KMS-11 (cell line): ENCODE results near the gene B3GAT1.

Experiments used
- H2AFZ ChIP-seq: fragments of 200-600 bp; sonication (generic); 2 replicates; pipeline ENCODE4 v1.6.1; 2016; ENCODE audit warnings: antibody characterized with exemption, mixed run types, low read depth
- H3K27ac ChIP-seq: fragments of 200-600 bp; sonication (generic); 2 replicates; pipeline ENCODE4 v1.6.1; 2016; ENCODE audit warnings: mild to moderate bottlenecking, mixed run types
- H3K27me3 ChIP-seq: fragments of 200-600 bp; sonication (generic); 2 replicates; pipeline ENCODE4 v1.6.1; 2017; ENCODE audit warnings: mild to moderate bottlenecking, low read depth, mixed run types, moderate library complexity; ENCODE audit not compliant: insufficient read depth
- H3K36me3 ChIP-seq: fragments of 200-600 bp; sonication (generic); 2 replicates; pipeline ENCODE4 v1.6.1; 2017; ENCODE audit warnings: mild to moderate bottlenecking, mixed run types; ENCODE audit not compliant: insufficient read depth
- H3K4me1 ChIP-seq: fragments of 200-600 bp; sonication (generic); 2 replicates; pipeline ENCODE4 v1.6.1; 2016; ENCODE audit warnings: mild to moderate bottlenecking, low read depth, mixed run types; ENCODE audit not compliant: poor library complexity, severe bottlenecking
- H3K4me2 ChIP-seq: fragments of 200-600 bp; sonication (generic); 2 replicates; pipeline ENCODE4 v1.7.0; 2016; ENCODE audit warnings: mild to moderate bottlenecking, mixed run types
- H3K4me3 ChIP-seq: fragments of 200-600 bp; sonication (generic); IDR thresholded peaks from 2 replicates; pipeline ENCODE4 v1.6.1; 2017; ENCODE audit warnings: low read depth, low read length, mixed read lengths; ENCODE audit not compliant: insufficient read depth
- H3K79me2 ChIP-seq: fragments of 200-600 bp; sonication (generic); 2 replicates; pipeline ENCODE4 v1.6.1; 2016; ENCODE audit warnings: low read depth, mixed run types; ENCODE audit not compliant: insufficient read depth
- H3K9ac ChIP-seq: fragments of 200-600 bp; sonication (generic); 2 replicates; pipeline ENCODE4 v1.6.1; 2016; ENCODE audit warnings: mild to moderate bottlenecking, mixed run types
- H4K20me1 ChIP-seq: fragments of 200-600 bp; sonication (generic); 2 replicates; pipeline ENCODE4 v1.6.1; 2016; ENCODE audit warnings: mild to moderate bottlenecking, mixed run types; ENCODE audit not compliant: insufficient read depth
- CTCF ChIP-seq: fragments of 200-600 bp; sonication (generic); conservative IDR thresholded peaks from 2 replicates; pipeline ENCODE4 v1.6.1; 2017; ENCODE audit warnings: low read depth, mild to moderate bottlenecking, antibody characterized with exemption, low read length, moderate library complexity, mixed read lengths

B3GAT1 gene

GRCh38 chr11:134409552-134410429 is 2.3 kb downstream of the B3GAT1 start:
- Histone ChIP-seq H3K27ac (no peak overlapping the region), H2AFZ (no peak overlapping the region), H3K4me2 (no peak overlapping the region), H3K27me3 (no peaks in the 10 kb centered on the region), H3K9ac (no peak overlapping the region), H3K4me3 (no peak overlapping the region), H3K79me2 (no peaks in the 10 kb centered on the region), H3K36me3 (no peaks in the 10 kb centered on the region), H3K4me1 (no peaks in the 10 kb centered on the region), H4K20me1 (no peaks in the 10 kb centered on the region)
- TF ChIP-seq CTCF: no peak

GRCh38 chr11:134407923-134408322 is 4.1 kb downstream of the B3GAT1 start:
- no peak for TF ChIP-seq CTCF
- H3K36me3 ChIP-seq: no peaks in the 10 kb centered on the region
- H3K4me3 ChIP-seq: no peak overlapping the region
- H3K9ac ChIP-seq: no peak overlapping the region
- no peaks in the 10 kb centered on the region for H3K79me2 ChIP-seq
- H3K4me1 ChIP-seq: no peaks in the 10 kb centered on the region
- no peak overlapping the region for H3K27ac ChIP-seq
- no peak overlapping the region for H3K4me2 ChIP-seq
- H2AFZ ChIP-seq: no peak overlapping the region
- H4K20me1 ChIP-seq: no peaks in the 10 kb centered on the region
- H3K27me3 ChIP-seq: no peaks in the 10 kb centered on the region

GRCh38 chr11:134407321-134407828 is 4.7 kb downstream of the B3GAT1 start:
- Histone ChIP-seq H3K27me3 (no peaks in the 10 kb centered on the region), H3K27ac (no peak overlapping the region), H3K9ac (no peak overlapping the region), H3K4me1 (no peaks in the 10 kb centered on the region), H3K79me2 (no peaks in the 10 kb centered on the region), H2AFZ (no peak overlapping the region), H4K20me1 (no peaks in the 10 kb centered on the region), H3K4me2 (no peak overlapping the region), H3K36me3 (no peaks in the 10 kb centered on the region), H3K4me3 (no peak overlapping the region)
- TF ChIP-seq CTCF: no peak

GRCh38 chr11:134406264-134407185 is 5.5 kb downstream of the B3GAT1 start:
- Histone ChIP-seq H3K4me2 (no peak overlapping the region), H3K27ac (no peak overlapping the region), H2AFZ (no peak overlapping the region), H3K27me3 (no peaks in the 10 kb centered on the region), H3K9ac (no peak overlapping the region), H4K20me1 (no peaks in the 10 kb centered on the region), H3K79me2 (no peaks in the 10 kb centered on the region), H3K36me3 (no peaks in the 10 kb centered on the region), H3K4me3 (no peak overlapping the region), H3K4me1 (no peaks in the 10 kb centered on the region)
- TF ChIP-seq CTCF: no peak
